ENCODE measurements around the gene MINDY4.

The MINDY4 gene

DNA sequence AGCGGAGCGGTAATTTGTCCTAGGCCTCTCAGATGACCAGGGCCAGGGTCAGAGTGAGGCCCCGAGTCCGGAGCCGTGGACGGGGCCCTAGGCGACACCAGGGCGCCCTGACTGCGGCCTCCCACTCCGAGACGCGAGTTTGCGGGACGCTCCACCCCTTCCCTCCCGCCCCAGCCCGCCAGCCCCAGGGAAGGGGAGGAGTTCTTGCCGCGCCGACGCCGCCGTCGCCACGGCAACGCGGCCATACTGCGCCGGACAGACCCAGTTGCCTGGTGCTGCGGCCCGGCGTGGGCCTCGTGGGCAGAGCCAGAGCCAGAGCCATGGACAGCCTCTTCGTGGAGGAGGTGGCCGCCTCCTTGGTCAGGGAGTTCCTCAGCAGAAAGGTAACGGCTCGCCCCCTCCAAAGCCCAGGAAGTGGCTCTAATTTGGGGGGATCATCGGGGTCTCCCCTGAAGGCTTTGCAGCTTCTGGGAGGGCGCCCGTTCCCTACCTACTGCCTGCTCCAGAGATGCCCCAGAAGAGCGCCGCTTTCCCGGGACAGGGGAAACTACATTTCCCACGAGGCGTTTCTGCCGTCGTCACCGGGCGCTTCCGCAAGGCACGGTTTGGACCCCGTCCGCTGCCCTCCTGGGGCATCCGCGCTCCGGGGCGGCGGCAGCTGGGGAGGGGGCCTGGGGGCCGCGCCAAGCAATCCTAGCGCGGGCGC, at the start of gene MINDY4:
Gene MINDY4 (plus strand): TSS at position 244 of the 706 bp plus-strand sequence. CDS start 77 bp downstream, at position 321.
- peak; percentile 66 for DNase-seq

DNA sequence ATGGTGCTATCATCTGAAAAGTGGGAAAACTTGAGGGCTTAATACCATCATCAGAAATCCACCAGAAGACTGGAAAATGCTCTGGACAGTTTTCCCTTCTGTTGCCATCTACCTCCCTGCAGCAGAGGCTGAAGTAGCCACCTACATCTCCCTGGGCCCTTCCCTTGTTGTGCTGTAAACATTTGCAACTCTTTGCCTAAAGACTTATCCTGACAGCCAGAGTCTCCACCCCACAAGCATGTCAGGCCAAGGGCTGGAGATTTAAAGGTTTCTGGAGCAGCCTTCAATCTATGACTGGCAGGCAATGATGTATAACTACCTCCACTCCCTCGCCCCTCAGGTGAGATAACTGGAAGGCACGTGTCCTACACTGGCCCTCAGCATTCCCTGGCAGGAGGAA, 49.0 kb upstream of the MINDY4 start:
- DNase-seq: no peak

DNA sequence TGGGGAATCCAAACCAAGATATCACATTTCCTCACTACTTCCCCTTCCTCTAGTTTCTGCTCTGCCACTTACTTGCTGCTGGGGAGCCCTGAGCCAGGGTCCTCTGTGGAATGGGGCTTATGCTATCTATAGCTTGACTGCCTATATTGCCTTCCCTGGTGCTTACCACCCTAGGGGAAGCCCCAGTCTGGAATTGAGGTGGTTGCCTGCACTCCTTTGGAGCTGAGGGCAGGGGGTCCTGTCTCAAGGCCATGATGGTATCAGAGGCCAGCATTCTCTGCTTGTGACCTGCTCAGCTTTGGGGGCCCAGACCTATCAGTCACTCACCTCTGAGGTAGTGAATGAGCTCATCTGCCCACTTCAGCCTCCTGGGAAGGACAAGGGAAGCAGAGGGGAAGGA, 48.5 kb upstream of the MINDY4 start:
- DNase-seq: no peak

DNA sequence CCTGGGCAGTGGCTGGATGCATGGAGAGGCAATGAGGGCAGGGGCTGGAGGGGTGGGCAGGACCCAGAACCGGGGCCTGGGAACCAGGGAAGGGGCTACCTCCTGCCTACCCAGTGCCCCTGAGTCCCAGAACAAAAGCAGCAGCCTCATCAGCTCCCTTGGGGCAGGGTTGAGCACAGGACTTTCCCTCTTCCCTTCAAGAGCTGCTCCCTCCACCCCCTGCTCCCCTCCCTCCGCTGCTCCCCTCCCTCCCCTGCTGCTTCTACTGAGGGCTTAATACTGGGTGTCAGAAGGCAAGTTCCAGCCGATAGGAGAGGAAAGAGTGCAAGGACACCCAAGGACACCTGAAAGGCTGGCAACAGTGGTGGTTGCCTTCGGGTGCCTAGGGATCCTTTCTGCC, 47.4 kb upstream of the MINDY4 start:
- no peak for DNase-seq

DNA sequence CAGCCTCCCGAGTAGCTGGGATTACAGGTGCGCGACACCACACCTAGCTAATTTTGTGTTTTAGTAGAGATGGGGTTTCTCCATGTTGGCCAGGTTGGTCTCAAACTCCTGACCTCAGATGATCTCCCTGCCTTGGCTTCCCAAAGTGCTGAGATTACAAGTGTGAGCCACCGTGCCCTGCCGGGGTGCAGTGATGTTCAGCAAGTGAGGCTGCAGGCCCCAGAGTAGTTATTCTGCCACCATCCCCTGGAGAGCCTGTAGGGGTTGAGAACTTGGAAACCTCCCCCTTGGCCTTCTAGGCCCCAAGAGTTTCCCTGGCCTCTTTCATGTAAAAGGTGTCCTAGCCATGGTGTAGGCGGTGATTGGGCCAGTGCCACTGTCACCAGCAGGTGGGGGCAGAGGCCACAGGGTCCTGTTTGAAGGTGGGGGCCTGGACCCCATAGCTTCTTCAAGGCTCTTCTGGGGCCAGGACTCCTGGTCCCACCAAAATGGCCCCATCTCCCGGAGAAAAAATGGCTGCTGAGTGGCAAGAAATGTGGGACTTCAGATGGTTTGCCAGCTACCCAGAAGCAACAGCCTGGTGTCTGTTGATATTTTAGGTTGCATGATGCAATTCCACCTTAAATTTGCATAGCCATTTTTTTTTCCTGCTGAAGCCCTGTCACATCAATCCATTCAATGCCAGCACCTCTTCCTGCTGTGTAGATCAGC, 44.8 kb upstream of the MINDY4 start:
- DNase-seq: no peak

DNA sequence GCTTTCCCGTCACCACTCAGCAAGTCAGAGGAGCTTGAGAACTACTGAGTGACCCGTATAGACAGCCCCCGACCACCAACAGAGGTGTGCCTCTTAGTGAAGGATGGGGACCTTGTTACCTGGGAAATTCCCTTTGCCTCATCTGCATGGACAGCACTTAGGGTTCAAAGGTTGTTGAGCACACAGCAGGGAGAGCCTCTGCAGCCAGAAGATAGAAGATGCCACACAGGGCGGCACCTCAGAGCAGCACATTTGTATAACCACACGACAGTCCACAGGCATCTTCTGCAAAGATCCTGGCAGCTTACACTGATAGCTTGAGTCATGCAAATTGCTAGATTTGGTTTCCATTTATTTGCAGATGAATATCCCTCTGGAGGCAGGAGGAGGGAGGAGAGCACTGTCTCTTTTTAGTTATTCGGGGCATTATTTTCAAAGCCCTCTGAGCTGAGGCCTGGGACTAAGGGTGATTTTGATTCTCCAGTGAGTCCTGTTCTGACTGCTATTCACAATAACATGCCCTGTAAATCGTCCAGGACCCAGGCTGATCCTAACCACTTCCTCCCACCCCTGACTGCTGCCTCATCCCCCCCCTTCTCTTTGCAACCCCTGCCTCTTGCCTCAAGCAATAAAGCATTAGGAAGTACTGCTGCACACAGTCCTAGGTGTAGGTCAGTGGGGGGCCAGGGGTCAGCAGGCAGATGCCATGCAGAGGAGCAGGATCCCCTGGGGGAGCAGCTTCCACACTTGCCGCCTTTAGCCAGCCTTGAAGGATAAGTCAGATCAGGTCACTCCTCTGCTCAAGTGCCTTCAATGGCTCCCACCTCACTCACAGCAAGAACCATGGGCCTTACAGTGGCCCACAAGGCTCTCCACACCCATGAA, 43.9 kb upstream of the MINDY4 start:
- DNase-seq: no peak

DNA sequence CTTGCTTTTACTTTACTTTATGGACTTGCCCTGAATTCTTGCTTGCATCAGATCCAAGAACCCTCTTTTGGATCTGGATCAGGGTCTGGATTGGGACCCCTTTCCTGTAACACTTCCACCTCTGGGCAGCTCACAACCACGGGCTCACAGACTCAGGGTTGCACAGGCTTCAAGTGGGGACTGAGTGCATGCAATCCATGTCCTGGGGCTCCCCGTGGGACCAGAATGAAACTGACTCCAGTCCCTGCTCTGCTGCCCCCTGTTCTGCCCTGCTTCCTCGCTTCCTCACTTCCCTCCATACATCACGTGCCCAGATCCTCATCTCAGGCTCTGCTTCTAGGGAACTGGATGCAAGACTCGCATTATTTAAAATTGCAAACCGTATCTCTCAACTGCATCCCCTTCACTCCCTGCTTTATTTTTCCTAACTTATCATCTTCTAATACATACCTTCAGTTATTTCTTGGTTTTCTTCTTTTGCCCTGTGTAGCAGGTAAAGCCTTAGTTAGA, 42.6 kb upstream of the MINDY4 start:
- DNase-seq: no peak

DNA sequence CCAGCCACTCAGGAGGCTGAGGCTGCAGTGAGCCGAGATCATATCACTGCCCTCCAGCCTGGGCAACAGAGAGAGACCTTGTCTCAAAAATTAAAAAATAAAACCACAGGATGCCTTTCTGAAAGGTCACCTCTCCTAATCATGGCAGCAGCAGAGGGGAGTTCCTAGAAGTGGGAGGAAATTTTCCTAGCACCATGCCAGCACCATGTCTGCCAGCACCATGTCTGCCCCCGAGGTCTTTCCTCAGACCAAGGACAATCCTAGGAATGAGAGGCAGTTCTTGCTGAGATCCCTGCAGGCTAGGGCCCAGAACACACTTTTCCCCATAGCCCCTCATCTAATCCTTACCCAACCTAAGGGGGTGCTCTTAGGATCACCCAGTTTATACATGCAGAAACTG, 41.6 kb upstream of the MINDY4 start:
- no peak for DNase-seq

DNA sequence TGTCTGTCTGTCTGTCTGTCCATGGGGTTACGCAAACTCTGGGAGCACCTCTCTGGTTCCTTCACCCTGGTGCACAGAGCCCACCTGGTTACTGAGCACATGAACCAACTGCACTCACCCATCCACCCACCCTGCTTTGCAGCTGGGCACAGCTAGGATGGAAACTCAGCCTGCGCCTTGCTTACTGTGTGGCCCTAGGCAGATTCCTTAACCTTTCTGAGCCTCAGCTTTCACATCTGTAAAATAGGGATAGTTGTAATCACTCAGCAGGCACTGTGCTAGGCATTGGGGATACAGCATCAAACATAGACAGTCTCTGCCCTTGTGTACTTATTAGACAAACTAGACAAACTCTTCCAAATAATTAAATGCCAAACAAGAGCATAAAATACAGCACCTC, 41.1 kb upstream of the MINDY4 start:
- no peak for DNase-seq

DNA sequence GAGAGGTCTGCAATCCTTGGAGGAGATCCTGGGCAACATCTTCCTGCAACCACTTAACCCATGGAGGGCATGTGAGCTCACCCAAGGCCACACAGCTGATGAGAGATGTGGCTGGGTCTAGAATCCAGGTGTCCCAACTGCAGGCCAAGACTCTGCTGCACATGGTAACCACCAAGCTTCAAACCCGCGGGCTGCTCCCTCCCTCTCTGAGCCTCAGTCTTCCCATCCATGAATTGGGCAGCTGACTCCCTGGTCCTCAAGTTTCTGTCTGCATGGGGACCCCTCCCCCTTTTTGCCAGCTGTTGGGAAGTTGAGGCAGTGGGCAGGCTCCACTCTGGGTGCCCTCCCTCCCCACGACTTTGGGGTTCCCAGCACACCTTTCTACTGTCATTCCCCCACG, 40.2 kb upstream of the MINDY4 start:
- DNase-seq: no peak

DNA sequence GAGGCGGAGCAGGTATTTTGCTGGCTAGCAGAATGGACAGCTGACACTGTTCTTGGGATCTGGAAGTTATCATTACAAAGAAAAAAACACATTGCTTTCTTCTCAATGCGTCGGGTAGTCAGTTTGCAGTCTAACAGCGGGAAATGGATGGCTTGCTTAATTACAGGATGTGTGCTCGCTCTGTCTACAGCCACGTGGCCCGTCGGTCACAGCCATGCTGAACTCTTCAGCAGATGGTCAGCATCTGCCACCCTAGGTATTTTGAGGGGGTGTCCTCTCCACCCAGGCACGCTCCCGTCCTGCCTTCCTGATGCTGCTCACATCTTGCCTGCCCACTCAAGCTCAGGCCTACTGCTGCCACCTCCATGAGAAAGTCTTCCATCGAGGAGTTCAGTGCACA, 39.6 kb upstream of the MINDY4 start:
- peak; percentile 52 for DNase-seq

DNA sequence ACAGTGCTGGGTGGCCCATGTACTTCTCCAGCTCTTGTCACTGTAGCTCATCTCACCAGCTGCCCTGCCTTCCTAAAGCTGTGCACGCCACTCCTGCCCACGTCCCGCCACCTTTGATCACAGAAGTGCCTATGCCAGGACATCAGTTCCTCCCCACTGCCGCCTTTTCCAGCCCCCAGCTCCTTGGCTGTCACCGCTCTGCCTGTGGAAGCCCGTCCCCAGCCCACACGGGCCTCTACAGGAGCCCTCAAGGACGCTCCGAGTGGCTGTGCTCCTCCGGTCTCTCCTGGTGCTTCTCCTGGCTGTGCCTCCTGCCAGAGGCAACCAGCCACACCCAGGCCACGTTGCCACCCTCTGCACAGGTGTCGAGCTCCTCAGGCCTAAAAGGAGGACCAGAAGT, 38.6 kb upstream of the MINDY4 start:
- no peak for DNase-seq

DNA sequence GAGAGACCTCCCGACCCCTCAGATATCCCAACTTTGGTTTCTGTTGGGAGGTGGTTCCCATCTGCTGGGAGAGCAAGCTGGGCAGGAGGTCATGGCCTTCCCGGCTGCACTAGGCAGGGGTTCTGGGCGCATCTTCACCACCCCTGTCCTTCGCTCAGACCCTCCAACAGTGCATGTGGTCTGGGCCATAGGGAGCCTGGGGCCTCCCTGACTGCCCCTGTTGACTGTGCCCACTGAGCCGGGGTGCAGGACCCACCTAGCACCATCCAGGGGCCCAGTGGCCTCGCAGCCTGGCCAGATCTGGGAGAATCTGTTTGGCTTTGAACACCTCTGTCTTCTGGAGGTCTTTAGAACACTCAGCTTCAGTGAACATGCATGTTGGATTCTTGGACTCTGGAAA, 38.0 kb upstream of the MINDY4 start:
- no peak for DNase-seq

DNA sequence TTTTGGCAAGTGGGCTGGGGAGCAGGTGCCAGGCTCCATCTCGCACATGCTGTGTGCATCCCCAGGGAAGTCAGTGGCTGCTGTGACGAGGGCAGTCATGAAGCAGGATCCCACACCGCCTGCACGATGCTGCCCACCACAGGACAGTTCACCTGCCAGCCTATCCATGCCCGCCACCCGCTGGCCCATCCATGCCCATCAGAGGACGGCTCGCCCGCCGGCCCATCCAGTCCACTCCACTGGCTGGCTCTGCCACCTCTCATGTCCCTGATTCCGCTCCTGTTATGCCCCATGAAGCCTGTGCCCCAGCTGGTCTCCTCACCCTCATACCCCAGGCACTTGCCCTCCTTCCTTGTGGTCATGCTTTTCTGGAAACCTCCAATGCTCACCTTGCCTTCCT, 37.5 kb upstream of the MINDY4 start:
- DNase-seq: no peak

DNA sequence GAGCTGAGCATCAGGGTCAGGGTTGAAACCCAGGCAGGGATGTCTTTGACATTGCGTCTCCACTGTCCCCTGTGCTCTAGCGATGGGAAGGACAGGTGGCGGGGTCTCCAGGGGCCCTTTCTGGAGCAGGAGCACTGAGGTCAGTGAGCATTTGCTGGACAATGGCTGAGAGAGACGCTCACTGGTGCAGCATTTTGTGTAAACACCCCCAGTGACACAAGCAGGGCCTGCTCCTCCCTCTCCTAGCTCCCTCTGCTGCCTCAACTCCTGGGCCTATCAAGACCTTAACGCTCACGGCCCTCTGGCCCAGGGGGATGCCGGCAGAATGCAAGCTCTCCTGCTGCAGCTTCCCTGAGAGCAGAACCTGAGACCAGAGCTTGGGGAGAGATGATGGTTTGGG, 36.7 kb upstream of the MINDY4 start:
- DNase-seq: no peak

DNA sequence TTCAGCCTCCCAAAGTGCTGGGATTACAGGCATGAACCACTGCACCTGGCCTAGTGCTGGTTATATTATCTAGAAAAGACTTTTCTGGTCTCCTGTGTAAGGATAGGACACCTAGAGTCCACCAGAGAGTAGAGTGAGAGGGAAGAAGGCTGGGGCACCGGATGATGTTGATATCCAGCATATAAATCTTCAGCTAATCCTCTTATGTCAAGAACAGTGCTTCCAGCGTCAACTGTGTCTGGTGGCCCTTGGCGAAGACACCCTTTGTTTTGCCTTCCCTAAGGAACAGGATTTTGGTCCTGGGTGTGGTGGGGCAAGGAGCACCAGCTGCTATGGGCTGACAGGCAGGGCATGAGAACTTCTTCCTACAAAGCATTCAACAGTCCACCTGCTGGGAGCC, 35.6 kb upstream of the MINDY4 start:
- no peak for DNase-seq

DNA sequence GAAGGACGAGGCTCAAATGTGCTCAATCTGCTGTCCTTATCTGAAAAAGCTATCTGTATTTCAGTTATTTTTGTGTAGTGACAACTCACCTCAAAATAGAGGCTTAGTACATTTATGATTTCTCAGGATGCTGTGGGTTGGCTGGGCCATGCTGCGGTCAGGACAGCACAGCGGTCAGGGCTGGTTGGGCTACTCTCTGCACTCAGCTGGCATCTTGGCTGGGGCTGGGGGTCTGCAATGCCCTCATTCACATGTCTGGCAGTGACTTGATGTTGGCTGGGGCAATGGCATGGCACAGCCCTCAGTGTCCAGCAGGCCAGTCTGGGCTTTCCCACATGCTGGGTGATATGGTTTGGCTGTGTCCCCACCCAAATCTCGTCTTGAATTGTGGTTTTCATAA, 34.9 kb upstream of the MINDY4 start:
- no peak for DNase-seq

DNA sequence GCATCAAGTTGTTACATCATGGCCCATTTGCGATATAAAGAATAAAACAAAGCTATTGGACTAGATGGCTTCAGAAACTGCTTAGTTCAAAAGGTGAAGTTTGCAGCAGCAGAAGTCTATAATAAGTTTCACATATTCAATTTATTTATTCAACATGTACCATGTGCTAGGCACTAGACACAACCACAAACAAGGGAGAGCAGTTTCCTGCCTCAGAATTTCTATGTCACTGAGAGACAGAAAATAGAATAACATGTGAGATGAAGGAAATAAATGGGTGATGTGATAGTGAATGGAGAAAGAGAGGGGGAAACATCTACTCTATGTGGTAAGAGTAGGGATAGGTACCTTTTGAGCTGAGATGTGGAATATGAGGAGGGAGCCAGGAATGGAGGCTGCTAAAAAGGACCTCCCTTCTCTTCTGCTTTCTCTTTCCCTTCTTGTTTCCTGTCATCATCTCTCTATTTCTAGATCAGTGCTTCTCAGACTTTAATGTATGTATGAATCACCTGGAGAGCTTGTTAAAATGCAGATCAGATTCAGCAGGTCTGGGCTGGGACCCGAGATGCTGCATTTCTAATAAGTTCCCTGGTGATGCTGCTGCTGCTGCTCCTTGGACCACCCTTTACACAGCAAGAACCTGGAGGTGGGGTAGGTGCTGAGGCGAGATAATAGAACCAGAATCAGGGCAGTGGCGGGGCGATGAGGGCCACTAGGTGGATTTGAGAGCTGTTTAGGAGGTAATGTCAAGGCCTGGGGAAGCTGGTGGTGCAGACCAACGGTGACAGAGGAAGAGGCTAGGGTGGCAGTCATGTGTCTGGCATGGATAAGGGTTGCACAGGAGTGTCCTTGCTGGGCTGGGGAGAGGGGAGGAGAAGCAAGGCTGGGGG, 32.9 kb upstream of the MINDY4 start:
- no peak for DNase-seq

DNA sequence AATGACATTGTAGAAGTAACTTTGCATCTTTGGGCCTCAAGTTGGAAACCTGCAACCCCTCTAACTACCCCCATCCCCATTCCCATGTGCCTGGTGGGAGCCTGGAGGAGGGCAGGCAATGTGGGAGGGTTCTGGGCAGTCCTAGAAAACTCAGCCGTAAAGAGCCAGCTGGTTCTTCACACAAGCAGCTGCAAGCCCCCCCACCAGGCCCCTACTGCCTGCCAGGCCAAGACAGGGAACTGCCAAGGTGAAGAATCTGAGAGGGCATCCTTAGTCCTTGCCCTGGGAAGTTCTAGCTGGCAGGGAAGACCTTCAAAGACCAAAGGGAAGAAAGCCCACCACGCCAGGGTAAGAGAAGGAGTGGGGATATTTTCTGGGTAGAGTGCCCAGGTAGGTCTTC, 31.5 kb upstream of the MINDY4 start:
- DNase-seq: no peak

DNA sequence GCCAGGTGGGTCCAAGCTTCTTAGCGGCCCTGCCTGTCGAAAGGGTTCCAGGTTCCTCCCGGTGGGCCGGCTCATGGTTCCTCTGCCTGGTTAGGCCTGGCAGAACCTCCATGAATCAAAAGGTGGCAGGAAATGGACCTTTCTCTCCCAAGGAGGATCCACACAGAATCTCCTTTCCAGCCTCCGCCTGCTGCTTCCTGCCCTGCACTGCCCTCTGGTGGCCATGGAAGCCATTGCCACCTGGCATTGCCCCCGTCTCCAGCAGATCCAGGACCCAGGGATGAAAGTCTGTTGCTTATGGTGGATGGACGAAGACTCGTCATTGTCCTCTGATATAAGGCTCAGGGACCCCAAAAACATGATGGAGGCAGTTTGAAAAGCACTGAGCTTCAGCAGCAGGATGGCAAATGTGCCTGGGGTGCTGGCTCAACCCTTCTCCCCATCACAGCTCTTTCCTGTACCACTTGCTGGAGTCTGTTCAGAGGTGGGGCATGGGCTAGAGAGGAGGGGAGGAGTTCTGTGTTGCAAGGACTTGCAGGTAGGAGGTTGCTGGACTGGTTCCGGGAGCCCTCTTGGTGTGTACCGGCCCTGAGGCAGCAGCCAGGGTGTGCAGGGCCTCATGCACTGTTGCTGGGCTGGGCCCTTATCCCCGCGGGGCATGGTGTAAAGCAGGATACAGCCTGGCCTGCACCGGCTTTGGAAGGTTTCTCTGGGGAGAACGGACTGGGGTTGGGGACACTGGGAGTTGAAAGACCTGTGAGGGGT, 30.6 kb upstream of the MINDY4 start:
- DNase-seq: peak; percentile 19

DNA sequence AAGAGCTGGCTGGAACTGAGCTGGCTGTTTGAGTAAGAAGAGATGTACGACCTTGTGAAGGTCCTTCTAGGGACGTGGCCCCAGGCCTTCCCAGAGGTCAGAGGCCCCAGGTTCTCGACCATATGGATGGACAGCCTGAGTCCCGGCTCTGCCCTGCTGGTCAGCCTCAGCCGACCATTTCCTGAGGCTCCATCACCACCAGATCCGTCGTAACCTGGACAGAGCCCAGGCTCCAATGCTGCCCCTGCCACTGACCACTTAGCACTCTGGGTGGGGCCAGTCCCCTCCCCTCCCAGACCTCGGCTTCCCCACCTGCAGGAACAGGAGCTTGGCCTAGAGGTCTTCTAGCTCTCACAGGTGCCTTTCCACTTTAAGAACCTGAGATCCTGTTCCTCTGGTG, 29.9 kb upstream of the MINDY4 start:
- DNase-seq: no peak
